ENCODE data around the gene OR2V2.
"Not testable (repeated sequence)": the region's sequence is repeated elsewhere in the genome, so short reads cannot be mapped to it uniquely, and the experiment has no call there.

Gene OR2V2

DNA sequence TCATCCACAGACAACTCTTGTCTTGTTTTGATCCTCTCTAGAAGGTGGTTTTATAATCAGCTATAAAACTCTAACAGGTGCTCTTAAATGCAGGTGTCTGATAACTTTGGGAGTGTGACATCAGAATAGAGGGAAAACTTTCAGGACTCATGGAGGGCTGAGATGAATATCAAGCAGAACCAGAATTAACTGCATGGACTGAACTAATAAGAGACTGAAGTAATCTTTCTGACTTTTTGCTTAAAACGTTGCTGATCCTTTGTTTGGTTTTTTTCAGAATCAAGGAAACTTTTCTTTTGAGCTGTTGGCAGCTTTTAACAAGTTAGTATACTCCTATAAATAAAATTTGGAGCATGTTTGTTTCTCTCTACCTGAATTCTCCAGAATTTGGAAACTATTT is 2.3 kb upstream of the OR2V2 start:
- FAIRE-seq, result no peak

DNA sequence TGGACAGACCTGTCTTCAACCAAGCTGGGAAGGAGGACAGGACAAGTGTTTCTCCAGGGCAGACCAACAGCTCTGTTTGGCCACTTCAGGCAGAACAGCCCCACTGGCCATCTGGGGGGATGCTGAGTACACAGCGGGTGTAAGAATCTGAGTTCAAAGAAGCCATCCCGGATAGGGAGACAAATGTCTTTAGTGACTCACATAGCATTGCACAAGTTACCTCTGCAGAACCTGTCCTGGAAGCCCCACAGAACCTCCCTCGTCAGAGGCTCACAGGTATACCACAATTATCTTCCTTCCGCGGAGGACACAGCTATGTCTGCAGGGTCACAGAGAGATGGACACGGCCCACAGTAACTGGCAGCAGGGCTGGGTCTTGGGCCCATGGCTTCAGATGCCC is 2.0 kb downstream of the OR2V2 start:
- no peak for FAIRE-seq

DNA sequence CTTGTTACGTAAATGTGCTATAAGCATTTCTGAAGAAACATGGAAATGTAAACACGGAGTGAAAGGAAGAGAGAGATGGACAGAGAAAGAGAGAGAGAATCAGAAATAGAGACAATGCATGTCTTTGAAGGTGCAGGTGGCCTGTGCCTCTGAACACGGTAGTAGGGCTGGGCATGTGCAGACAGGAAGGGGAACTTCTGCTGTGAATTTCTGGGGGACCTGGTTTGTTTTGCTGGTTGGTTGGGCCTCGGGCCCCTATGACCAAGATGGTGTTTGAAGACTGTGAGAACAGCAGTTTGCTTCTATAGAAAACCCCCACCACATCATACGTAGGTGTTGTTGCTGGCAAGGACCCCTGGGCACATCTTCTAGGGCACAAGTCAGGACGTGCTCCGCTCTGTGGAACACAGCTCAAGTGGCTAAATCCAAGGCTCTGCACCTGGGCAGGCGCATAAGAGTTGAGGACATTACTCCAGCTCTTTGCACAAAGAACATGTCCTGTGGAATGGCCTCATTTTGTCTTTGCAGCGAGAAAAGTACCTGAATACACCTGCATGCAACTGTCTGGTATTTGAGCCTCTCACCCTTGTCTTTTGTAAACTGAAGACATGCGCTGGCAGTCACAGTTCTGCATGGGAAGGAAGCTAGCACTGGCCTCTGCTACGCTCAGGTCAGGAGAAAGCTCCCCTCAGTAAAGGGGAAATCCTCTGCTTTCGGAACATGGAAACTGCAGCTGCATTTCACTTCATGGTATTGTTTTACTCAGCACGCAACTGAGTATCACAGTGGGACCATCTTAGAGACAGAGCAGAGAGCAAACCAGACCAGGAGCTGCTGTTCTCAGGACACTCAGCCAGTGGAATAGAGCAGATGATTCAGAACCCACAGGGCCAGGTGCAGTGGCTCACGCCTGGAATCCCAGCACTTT is 2.7 kb downstream of the OR2V2 start:
- no peak for FAIRE-seq

DNA sequence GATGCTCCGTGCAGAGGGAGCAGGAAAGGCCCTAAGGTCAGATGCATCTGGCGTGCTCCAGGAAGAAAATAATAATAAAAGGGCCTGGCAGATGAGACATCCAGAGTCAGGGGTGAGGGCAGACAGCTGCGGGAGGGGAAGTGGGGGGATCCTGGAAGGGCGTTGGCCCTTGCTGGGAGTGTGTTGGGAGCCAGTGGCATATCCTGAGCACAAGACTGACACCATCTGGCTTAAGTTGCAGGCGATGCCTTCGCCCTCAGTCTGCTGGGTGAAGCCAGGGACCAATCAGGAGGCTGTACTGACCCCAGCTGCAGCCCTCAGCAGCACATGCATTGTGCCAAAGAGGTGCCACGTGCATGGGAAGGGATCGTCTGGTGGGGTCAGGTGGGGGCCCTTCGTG is 3.8 kb downstream of the OR2V2 start:
- FAIRE-seq, result no peak

DNA sequence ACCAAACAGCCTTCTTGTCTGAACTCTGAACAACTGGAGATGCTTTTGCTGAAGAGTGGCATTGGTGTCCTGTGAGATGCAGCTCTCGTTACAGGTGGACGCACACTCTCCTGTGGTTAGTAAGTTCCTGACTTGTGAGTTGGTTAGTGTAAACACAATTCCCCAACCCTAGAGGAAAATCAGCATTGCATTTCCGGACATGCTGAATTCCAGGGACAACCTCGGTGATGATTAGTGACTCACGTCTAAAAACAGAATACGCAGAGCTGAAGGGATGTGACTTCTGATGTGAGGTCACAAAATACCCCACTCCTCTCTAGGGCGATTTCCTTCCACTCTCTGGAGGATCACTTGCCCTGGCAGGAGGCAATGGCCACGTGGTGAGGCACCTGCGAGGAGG is 5.0 kb downstream of the OR2V2 start:
- no peak for FAIRE-seq

DNA sequence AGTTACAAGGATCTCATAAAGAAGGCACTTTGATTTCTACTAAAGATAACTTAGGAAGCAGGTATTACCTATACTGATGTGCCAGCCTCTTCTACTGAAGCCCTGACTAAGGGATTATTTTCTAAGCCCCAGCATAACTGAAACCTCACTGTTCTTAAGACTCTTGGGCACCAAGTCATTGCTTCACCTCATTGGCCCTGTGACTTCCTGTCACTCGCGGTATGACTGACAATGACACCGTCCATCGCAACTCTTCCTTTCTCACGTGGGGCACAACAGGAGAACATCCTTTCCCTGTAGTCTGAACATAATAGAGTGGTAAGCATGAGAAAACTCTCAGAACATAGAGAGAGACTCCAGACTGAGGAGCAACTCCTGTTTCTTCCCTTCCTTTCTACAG is 6.4 kb downstream of the OR2V2 start:
- no peak for FAIRE-seq

DNA sequence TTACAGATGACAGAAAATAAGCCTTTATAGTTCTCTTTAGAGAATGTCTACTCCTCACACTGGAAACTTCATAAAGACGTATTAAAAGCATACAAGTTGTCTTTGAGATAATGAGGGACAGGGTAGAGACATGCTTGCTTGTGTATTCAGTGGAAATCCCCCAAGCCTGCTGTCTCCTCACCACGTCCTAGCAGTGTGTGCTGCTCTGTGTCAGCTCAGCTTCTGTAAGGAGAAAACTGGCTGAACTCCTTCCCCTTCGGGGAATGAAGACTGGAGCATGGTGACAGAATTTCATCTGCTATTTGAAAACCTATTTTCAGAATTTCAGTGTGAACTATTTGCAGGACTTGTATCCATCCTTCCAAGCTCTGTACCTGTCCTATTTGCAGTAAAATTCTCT is 9.4 kb downstream of the OR2V2 start:
- no peak for FAIRE-seq

DNA sequence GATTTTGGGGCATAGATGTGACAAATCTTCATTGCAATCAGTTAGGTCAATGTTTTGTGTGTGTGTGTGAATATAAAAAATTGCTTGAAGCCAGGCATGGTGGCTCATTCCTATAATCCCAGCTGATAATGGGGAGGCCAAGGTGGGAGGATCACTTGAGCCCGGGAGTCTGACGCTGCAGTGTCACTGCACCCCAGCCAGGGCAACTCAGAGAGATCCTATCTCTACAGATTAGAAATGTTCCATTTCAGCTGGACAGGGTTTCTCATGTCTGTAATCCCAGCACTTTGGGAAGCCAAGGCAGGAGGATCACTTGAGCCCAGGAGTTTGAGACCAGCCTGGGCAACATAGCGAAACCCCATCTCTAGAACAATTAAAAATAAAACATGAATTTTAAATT is 11.5 kb downstream of the OR2V2 start:
- no peak for FAIRE-seq

DNA sequence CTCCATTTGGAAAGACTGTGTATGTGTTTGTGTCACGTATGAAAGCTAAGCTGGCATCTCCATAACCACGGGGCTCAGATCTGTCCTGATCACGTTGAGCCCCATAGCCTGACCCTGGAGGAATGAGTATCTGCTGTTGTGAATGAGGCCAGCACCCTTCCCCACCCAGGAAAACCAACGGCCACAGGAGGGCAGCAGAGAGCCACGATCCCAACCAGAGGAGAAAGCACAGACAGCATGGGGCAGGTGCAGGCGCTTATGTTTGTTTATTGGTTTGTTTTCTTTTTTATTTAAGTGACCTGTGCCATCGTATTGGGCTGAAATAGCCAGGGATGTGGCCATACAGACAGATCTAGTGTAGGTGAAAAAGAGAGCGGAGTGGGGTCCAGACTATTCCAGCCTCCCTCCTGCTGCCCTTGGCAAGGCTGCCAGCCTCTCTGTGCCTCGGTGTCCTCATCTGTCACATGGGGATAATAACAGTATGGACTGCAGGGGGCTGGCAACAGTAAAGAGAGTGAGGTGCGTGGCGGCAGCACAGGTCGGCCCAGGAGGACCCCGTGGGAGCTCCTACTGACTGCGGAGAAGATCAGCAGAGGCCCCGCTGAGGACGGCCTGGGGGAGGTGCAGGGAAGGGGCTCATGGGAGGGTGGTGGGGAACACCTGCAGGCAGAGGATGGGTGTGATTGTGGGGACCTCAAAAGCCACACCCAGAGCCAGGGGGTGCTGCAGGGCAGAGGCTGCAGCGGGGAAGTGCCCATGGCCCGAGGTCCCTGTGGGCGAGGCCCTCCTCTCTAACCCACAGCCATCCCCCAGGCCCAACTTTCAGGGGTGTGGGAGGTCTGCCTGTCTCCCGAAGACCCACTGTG is 12.1 kb downstream of the OR2V2 start:
- no peak for FAIRE-seq

DNA sequence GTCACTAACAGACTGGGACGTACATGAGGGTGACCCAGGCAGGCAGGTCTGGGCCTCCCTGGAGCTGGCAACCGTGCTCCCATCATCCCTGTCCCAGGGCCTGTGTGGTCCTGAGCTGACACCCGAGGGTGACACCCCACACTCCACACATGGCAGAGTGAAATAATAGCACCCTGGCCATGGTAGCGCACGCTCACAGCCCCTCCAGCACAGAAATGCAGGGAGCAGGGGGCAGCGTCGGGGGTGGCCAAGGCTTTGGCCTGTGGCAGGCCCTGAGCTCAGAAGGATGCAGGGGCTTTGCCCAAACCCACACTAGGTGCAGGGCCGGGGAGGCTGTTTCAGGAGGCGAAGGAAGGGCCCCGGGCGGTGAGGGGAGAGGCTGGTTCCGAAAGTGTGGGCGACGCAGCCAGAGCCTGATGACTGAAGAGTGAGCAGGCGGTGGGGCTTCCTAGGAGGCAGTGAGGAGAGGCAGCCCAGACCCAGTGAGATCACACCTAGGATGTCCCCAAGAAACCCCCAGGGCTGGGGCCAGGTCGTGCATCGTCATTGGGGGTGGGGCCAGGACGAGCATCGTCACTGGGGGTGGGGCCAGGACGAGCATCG is 12.9 kb downstream of the OR2V2 start:
- FAIRE-seq, result no peak

DNA sequence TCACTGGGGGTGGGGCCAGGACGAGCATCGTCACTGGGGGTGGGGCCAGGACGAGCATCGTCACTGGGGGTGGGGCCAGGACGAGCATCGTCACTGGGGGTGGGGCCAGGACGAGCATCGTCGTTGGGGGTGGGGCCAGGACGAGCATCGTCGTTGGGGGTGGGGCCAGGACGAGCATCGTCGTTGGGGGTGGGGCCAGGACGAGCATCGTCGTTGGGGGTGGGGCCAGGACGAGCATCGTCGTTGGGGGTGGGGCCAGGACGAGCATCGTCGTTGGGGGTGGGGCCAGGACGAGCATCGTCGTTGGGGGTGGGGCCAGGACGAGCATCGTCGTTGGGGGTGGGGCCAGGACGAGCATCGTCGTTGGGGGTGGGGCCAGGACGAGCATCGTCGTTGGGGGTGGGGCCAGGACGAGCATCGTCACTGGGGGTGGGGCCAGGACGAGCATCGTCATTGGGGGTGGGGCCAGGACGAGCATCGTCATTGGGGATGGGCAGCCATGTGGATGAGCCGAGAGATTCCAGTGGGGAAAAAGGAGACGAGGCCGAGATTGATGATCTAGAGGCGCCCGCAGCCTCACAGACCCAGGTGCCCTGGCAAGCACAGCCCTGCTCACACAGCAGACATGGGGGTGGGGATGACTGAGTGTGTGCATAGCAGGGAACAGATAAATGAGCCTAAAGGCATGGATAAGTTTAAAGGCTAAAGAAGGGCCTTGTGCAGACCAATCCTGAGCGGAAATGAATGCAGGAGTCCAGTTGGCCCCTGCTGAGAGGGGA is 13.6 kb downstream of the OR2V2 start:
- FAIRE-seq, result not testable (repeated sequence)

DNA sequence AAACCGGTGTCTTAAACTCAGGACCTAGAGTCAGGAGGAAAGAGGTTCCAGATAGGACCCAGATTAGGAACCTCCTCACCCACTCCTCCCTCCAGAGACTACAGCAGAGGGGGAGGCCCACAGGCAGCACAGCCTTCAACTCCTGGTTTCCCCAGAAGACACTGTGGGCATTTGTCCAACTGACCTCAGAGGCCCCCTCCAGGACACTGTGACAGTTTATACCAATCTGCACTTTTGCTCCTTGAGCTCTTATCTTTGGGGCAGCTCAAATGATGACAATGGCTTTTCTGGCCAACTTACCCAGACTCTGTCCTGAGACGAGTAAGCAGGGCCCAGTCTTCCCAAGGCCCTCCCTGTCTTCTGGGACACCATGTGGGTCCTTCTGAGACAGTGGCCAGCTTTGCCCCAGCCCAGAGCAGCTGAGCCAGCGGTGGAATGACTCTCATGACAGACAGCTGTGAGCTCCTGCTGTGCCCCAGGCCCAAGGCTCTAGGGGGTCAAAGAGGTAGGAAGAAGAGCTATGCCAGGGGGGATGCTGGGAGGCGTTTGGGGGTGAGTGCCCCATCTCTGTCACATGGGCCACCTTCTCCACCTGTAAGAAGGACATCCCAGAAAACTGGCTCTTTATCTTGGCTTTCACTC is 14.3 kb downstream of the OR2V2 start:
- no peak for FAIRE-seq

DNA sequence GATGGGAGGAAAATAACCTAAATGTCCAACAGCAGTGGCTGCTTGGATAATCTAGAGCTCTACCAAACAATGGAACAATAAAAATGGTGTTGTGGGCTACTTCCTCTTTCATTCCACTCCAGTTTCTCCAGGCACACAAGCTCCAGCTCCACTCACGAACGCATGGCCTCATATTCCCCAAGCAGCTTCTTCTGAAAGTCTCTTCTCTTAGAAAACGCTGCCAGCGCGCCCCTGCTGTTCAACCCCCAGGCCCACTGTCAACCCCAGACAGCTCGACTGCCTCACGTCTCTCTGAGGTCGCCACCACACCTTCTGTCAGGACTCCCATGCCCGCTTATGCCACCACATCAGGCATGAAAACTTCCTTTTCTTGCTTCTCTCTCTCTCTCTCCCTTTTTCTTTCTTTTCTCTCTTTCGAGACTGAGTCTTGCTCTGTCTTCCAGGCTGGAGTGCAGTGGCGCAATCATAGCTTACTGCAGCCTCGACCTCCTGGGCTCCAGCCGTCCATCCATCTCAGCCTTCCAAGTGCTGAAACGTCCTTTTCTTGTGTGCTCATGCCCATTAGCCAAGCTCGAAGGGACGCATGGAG is 16.2 kb downstream of the OR2V2 start:
- no peak for FAIRE-seq

DNA sequence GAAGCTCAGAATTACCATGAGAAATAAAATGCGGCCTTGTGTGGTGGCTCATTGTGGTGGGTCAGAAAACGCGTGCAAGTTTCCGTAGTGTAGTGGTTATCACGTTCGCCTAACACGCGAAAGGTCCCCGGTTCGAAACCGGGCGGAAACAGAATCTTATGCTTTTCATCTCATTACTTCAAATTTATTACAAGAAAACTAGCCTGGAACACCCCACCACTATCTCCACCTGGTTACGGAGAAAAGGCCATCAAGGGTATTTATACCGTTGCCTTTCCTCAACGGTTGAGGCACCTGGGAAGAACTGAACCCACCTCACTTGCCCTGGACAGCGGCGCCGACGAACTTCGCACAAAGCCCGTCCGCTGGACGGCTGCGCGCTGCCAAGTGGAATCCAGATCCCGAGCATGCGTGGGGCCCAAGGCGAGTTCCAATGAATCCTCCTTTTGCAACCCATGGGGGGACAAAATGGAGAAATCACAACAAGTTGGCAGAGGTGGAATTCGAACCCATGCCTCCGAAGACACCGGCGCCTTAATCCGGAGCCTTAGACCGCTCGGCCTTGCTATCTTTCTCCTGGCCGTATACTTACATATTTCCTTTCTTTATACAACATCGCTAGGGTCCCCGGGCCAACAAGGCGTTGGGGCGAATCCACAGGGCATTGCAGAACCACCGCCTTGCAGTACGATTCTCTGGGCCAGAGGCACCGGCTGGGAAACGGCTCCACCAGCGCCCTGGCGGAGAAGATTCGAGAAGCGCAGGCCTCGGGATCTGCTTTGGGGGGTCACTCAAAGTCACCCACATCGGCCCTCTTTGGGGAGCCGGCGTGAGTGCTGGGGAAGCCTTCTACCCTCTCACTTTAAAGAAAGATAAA is 16.9 kb downstream of the OR2V2 start:
- no peak for FAIRE-seq

DNA sequence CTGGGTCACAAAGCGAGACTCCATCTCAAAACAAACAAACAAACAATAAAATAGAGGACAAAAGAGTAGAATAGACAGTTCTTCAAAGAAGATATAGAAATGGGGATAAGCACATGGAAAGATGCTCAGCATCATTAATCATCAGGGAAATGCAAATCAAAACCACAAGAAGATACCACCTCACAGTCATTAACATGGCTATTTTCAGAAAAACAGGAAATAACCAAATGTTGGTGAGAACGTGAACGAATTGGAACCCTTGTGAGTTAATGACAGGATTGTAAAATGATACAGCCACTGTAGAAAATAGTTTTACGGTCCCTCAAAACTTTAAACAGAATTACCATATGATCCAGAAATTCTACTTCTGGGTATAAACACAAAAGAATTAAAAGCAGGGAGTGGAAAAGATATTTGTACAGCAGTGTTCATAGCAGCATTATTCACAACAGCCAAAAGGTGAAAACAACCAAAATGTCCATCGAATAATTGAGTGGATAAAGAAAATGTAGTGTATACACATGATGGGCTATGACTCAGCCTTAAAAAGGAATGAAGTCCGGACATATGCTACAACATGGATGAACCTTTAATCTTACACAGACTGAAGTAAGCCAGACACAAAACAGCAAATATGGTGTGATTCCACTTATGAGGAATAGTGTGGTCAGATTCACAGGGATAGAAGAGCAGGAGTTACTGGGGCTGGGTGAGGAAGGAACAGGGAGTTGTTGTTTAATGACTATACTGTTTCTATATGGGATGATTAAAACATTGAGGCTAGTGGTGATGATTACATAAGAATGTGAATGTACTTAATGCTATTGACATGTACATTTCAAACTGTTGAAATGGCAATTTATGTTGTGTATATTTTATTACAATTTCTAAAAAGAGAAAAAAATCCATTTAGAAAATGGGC is 19.7 kb downstream of the OR2V2 start:
- no peak for FAIRE-seq

DNA sequence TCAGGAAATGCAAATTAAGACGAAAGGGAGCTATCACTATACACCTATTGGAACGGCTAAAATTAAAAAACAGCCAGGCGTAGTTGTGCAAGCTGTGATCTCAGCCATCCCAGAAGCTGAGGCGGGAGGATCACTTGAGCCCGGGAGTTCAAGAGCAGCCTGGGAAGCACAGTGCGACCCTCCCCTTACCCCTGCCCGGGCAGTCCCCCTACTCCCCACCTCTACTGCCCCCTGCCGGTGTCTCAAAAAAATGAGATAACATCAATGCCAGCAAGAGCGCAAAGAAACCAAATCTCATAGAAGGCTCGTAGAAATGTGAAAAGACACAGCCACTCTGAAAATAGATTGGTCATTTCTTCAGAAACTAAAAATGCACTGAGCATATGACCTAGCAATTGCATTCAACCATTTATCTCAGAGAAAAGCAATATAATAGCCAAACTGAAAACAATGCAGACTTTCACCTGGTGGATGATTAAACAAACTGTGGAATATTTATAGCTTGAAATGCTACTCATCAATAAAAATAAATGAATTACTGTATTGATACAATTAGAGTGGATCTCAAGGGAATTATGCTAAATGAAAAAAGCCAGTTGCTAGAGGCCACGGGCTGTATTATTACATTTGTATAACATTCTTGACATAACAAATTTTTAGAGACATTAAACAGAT is 20.6 kb downstream of the OR2V2 start:
- no peak for FAIRE-seq

DNA sequence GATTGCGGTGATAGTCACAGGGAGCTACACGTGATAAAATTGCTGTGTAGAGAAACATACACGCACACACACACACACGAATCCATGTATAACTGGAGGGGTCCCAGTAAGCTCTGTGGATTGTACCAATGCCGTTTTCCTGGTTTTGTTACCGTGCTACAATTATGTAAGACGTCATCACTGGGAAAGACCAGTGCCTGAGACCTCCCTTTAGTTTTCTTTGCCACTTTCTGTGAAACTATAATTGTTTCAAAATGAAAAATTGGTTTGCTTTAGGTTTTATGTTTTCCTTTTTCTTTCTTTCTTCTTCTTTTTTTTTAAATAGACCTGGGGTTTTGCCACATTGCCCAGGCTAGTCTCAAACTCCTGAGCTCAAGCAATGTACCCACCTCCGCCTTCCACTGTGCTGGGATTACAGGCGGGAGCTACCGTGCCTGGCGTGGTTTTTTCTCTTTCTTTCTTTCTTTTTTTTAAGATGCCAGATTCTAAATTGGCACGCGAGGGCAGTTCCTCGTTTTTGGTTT is 21.3 kb downstream of the OR2V2 start:
- FAIRE-seq, result no peak

DNA sequence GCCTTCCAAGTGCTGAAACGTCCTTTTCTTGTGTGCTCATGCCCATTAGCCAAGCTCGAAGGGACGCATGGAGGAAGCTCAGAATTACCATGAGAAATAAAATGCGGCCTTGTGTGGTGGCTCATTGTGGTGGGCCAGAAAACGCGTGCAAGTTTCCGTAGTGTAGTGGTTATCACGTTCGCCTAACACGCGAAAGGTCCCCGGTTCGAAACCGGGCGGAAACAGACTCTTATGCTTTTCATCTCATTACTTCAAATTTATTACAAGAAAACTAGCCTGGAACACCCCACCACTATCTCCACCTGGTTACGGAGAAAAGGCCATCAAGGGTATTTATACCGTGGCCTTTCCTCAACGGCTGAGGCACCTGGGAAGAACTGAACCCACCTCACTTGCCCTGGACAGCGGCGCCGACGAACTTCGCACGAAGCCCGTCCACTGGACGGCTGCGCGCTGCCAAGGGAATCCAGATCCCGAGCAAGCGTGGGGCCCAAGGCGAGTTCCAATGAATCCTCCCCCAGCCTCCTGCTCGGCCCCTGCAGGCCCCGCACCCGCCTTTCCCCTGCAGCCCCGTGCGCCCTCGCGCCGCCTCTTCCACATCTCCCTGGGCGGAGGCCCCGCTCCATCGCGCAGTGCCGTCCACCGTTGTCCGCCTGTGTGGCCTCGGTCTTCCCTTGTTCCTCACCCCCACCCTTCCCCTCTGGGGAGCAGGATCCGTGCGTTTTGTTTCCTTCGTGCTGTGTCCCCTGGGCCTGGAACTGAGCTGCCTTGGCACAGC is 22.3 kb downstream of the OR2V2 start:
- not testable (repeated sequence) for FAIRE-seq

Data from colon (tissue), 2 donors.